Endothelial cell (in vitro differentiated cells): ENCODE measurements around the gene LRRC45. TPM values are rescaled to one million over a fixed set of nuclear protein-coding genes. Genes with fewer than 3 reads are reported as not detected.

ENCODE experiments used
- DNase-seq: peaks from one replicate; pipeline ENCODE4 v3.0.0; 2021; ENCODE audit warnings: low spot score
- H3K27ac Mint-ChIP-seq: one replicate; pipeline ENCODE4 v1.8.0; 2021; ENCODE audit warnings: mixed read lengths, inconsistent platforms; ENCODE audit not compliant: unreplicated experiment
- H3K27me3 Mint-ChIP-seq: one replicate; pipeline ENCODE4 v1.8.0; 2021; ENCODE audit warnings: mild to moderate bottlenecking, moderate library complexity, mixed read lengths, inconsistent platforms; ENCODE audit not compliant: unreplicated experiment
- H3K36me3 Mint-ChIP-seq: one replicate; pipeline ENCODE4 v1.8.0; 2021; ENCODE audit warnings: mild to moderate bottlenecking, low read depth, mixed read lengths, inconsistent platforms; ENCODE audit not compliant: unreplicated experiment
- H3K4me1 Mint-ChIP-seq: one replicate; pipeline ENCODE4 v1.8.0; 2021; ENCODE audit warnings: mild to moderate bottlenecking, mixed read lengths, inconsistent platforms; ENCODE audit not compliant: unreplicated experiment
- H3K4me3 Mint-ChIP-seq: one replicate; pipeline ENCODE4 v1.8.0; 2021; ENCODE audit warnings: mild to moderate bottlenecking, mixed read lengths, inconsistent platforms; ENCODE audit not compliant: unreplicated experiment
- H3K9me3 Mint-ChIP-seq: one replicate; pipeline ENCODE4 v1.8.0; 2021; ENCODE audit warnings: mixed read lengths, inconsistent platforms; ENCODE audit not compliant: unreplicated experiment
- CTCF ChIP-seq: fragments of 200-600 bp; sonication (generic); IDR thresholded peaks from one replicate; pipeline ENCODE4 v1.5.0; 2021; ENCODE audit warnings: antibody characterized with exemption; ENCODE audit not compliant: unreplicated experiment
- total RNA-seq: library from RNA; stranded (reverse); fragmentation: NEBNext Ultra II Directional; extraction: Animal tissue kit (Norgen Biotek cat#: 25700); gene quantifications from one replicate; pipeline ENCODE4 v1.2.1, GENCODE V29; 2021; ENCODE audit not compliant: unreplicated experiment

LRRC45 gene
- total RNA-seq, 1 donor from 2014 or later: 12.2 TPM

- H3K4me1 Mint-ChIP-seq: peaks cover 5% of the 10 kb centered on the region
- no peaks in the 10 kb centered on the region for H3K9me3 Mint-ChIP-seq
- H3K27me3 Mint-ChIP-seq: peaks cover 3% of the 10 kb centered on the region
- H3K4me3 Mint-ChIP-seq: no peak overlapping the region
- H3K27ac Mint-ChIP-seq: no peak overlapping the region
- peaks cover 4% of the 10 kb centered on the region for H3K36me3 Mint-ChIP-seq
- DNase-seq: no peak
- TF ChIP-seq CTCF: no peak
Measured at GRCh38 chr17:82016875-82017459, 6.1 kb upstream of the LRRC45 start.

- H3K27me3 Mint-ChIP-seq: peaks cover 3% of the 10 kb centered on the region
- TF ChIP-seq CTCF: no peak
- H3K27ac Mint-ChIP-seq: no peak overlapping the region
Measured at GRCh38 chr17:82017612-82018151, 5.4 kb upstream of the LRRC45 start.

GRCh38 chr17:82018152-82018988 lies 4.7 kb upstream of the LRRC45 start:
- no peak for TF ChIP-seq CTCF
- no peak overlapping the region for H3K4me3 Mint-ChIP-seq
- DNase-seq: no peak
- no peaks in the 10 kb centered on the region for H3K9me3 Mint-ChIP-seq
- peaks cover 4% of the 10 kb centered on the region for H3K36me3 Mint-ChIP-seq
- H3K4me1 Mint-ChIP-seq: peaks cover 5% of the 10 kb centered on the region
- H3K27ac Mint-ChIP-seq: no peak overlapping the region
- peaks cover 3% of the 10 kb centered on the region for H3K27me3 Mint-ChIP-seq

More at GRCh38 chr17:82017612-82018151, 5.4 kb upstream of the LRRC45 start:
- Mint-ChIP-seq H3K4me1 (peaks cover 5% of the 10 kb centered on the region), H3K4me3 (no peak overlapping the region), H3K36me3 (peaks cover 4% of the 10 kb centered on the region), H3K9me3 (no peaks in the 10 kb centered on the region)
- no peak for DNase-seq

GRCh38 chr17:82018989-82019689 lies 4.0 kb upstream of the LRRC45 start:
- H3K27ac Mint-ChIP-seq: no peak overlapping the region
- peaks cover 5% of the 10 kb centered on the region for H3K4me1 Mint-ChIP-seq
- H3K4me3 Mint-ChIP-seq: no peak overlapping the region
- no peaks in the 10 kb centered on the region for H3K9me3 Mint-ChIP-seq
- DNase-seq: no peak
- TF ChIP-seq CTCF: no peak
- peaks cover 4% of the 10 kb centered on the region for H3K36me3 Mint-ChIP-seq
- peaks cover 3% of the 10 kb centered on the region for H3K27me3 Mint-ChIP-seq
